ENCODE results near the gene CLASP1. TPM values are rescaled to one million over a fixed set of nuclear protein-coding genes. Genes with fewer than 3 reads are reported as not detected.

Gene CLASP1
- total and polyA plus RNA-seq, 2 experiments from 2014 or later: 20.1 to 37.4 TPM

- peaks cover 9% of the 10 kb centered on the region; the same call in 1 of the 2 replicates for H3F3A ChIP-seq (ENCODE audit: insufficient read depth)
- H3K9me3 ChIP-seq (ENCODE audit: low read depth): no peaks in the 10 kb centered on the region
- no peaks in the 10 kb centered on the region for H3K27me3 ChIP-seq (replicated peaks; ENCODE audit: insufficient read depth)
- 84 to 95% methylated on average over 5 of the region's 5 CpGs for WGBS, 2 experiments (ENCODE audit: low coverage in 1 of 2, low lambda C conversion rate in 2 of 2, missing lambda C conversion rate in 2 of 2)
- no peaks in the 10 kb centered on the region for H3K79me2 ChIP-seq (ENCODE audit: insufficient read depth)
- H3K4me3 ChIP-seq: no peak overlapping the region
- no peak overlapping the region for H2AFZ ChIP-seq
- no peak for DNase-seq
- H3K9ac ChIP-seq: no peak overlapping the region
- no peaks in the 10 kb centered on the region for H3K9me2 ChIP-seq (ENCODE audit: insufficient read depth)
- no peak for TF ChIP-seq EZH2 (IDR thresholded peaks at IDR 0.05; ENCODE audit: insufficient read depth, poor library complexity, severe bottlenecking)
- no peak for TF ChIP-seq EZH2phosphoT487 (IDR thresholded peaks at IDR 0.05; ENCODE audit: insufficient read depth, low read depth)
- in situ Hi-C loops (cut with MboI): loop anchor here (25.0 kb wide), 1 partner anchor 322 kb away; no protein-coding TSS in a partner anchor
- H3K4me2 ChIP-seq (ENCODE audit: unreplicated experiment): no peak overlapping the region
- H3K4me1 ChIP-seq (ENCODE audit: insufficient read depth): peaks cover 18% of the 10 kb centered on the region
- no peaks in the 10 kb centered on the region for H4K20me1 ChIP-seq (ENCODE audit: insufficient read depth)
- H3K36me3 ChIP-seq (ENCODE audit: low read depth): peaks cover 27% of the 10 kb centered on the region
- H3K27ac ChIP-seq: no peak overlapping the region
These were observed 259.1 kb downstream of the CLASP1 start for GRCh38 chr2:121390082-121390692.

GRCh38 chr2:121388371-121388770 is 260.9 kb downstream of the CLASP1 start:
- Histone ChIP-seq H3K79me2 (ENCODE audit: insufficient read depth) (no peaks in the 10 kb centered on the region), H3K27me3 (replicated peaks; ENCODE audit: insufficient read depth) (no peaks in the 10 kb centered on the region), H3K9ac (no peak overlapping the region), H3K9me3 (ENCODE audit: low read depth) (no peaks in the 10 kb centered on the region), H3K27ac (0 out of 2 replicates have a peak overlapping the region, but pooled peaks have one; percentile 4), H3K9me2 (ENCODE audit: insufficient read depth) (no peaks in the 10 kb centered on the region), H3K36me3 (ENCODE audit: low read depth) (peaks cover 24% of the 10 kb centered on the region), H3K4me1 (ENCODE audit: insufficient read depth) (peaks cover 18% of the 10 kb centered on the region), H3F3A (ENCODE audit: insufficient read depth) (peaks cover 9% of the 10 kb centered on the region; the same call in 1 of the 2 replicates), H2AFZ (no peak overlapping the region), H4K20me1 (ENCODE audit: insufficient read depth) (no peaks in the 10 kb centered on the region), H3K4me2 (ENCODE audit: unreplicated experiment) (no peak overlapping the region), H3K4me3 (no peak overlapping the region)
- in situ Hi-C loops (cut with MboI): loop anchor here (25.0 kb wide), 1 partner anchor 324 kb away; no protein-coding TSS in a partner anchor
- TF ChIP-seq EZH2phosphoT487 (IDR thresholded peaks at IDR 0.05; ENCODE audit: insufficient read depth, low read depth) (no peak), EZH2 (IDR thresholded peaks at IDR 0.05; ENCODE audit: insufficient read depth, poor library complexity, severe bottlenecking) (no peak)
- no peak for DNase-seq
- 94 to 98% methylated on average over 5 of the region's 5 CpGs for WGBS, 2 experiments (ENCODE audit: low coverage in 1 of 2, low lambda C conversion rate in 2 of 2, missing lambda C conversion rate in 2 of 2)

GRCh38 chr2:121387591-121388325 is 261.5 kb downstream of the CLASP1 start:
- Histone ChIP-seq H3K79me2 (ENCODE audit: insufficient read depth) (no peaks in the 10 kb centered on the region), H3K27ac (0 out of 2 replicates have a peak overlapping the region, but pooled peaks have one; percentile 4), H3K27me3 (replicated peaks; ENCODE audit: insufficient read depth) (no peaks in the 10 kb centered on the region), H3K4me3 (no peak overlapping the region), H3F3A (ENCODE audit: insufficient read depth) (peaks cover 9% of the 10 kb centered on the region; the same call in 1 of the 2 replicates), H3K9me3 (ENCODE audit: low read depth) (no peaks in the 10 kb centered on the region), H3K4me1 (ENCODE audit: insufficient read depth) (peaks cover 18% of the 10 kb centered on the region), H3K36me3 (ENCODE audit: low read depth) (peaks cover 23% of the 10 kb centered on the region), H3K9me2 (ENCODE audit: insufficient read depth) (no peaks in the 10 kb centered on the region), H3K4me2 (ENCODE audit: unreplicated experiment) (no peak overlapping the region), H4K20me1 (ENCODE audit: insufficient read depth) (no peaks in the 10 kb centered on the region), H3K9ac (no peak overlapping the region), H2AFZ (no peak overlapping the region)
- in situ Hi-C loops (cut with MboI): loop anchor here (25.0 kb wide), 1 partner anchor 325 kb away; no protein-coding TSS in a partner anchor
- DNase-seq: peak; percentile 11
- TF ChIP-seq EZH2phosphoT487 (IDR thresholded peaks at IDR 0.05; ENCODE audit: insufficient read depth, low read depth): no peak
- no peak for TF ChIP-seq EZH2 (IDR thresholded peaks at IDR 0.05; ENCODE audit: insufficient read depth, poor library complexity, severe bottlenecking)
- WGBS, 2 experiments (ENCODE audit: low coverage in 1 of 2, low lambda C conversion rate in 2 of 2, missing lambda C conversion rate in 2 of 2): 93 to 95% methylated on average over 5 of the region's 5 CpGs

- no peak overlapping the region for H2AFZ ChIP-seq
- no peaks in the 10 kb centered on the region for H3K9me2 ChIP-seq (ENCODE audit: insufficient read depth)
- H3K4me2 ChIP-seq (ENCODE audit: unreplicated experiment): no peak overlapping the region
- H3K79me2 ChIP-seq (ENCODE audit: insufficient read depth): no peaks in the 10 kb centered on the region
- no peak for TF ChIP-seq EZH2phosphoT487 (IDR thresholded peaks at IDR 0.05; ENCODE audit: insufficient read depth, low read depth)
- TF ChIP-seq EZH2 (IDR thresholded peaks at IDR 0.05; ENCODE audit: insufficient read depth, poor library complexity, severe bottlenecking): no peak
- no peak overlapping the region for H3K4me3 ChIP-seq
- no peak overlapping the region for H3K9ac ChIP-seq
- in situ Hi-C loops (cut with MboI): loop anchor here (25.0 kb wide), 1 partner anchor 326 kb away; no protein-coding TSS in a partner anchor
- H3K27ac ChIP-seq: 0 out of 2 replicates have a peak overlapping the region, but pooled peaks have one; percentile 14
- DNase-seq: peak; percentile 55
- no peaks in the 10 kb centered on the region for H3K27me3 ChIP-seq (replicated peaks; ENCODE audit: insufficient read depth)
- no peaks in the 10 kb centered on the region for H3K9me3 ChIP-seq (ENCODE audit: low read depth)
- 41 to 45% methylated on average over 2 of the region's 2 CpGs for WGBS, 2 experiments (ENCODE audit: low coverage in 1 of 2, low lambda C conversion rate in 2 of 2, missing lambda C conversion rate in 2 of 2)
- H4K20me1 ChIP-seq (ENCODE audit: insufficient read depth): no peaks in the 10 kb centered on the region
- H3K36me3 ChIP-seq (ENCODE audit: low read depth): peaks cover 18% of the 10 kb centered on the region; the same call in 1 of the 2 replicates
- peaks cover 9% of the 10 kb centered on the region; the same call in 1 of the 2 replicates for H3F3A ChIP-seq (ENCODE audit: insufficient read depth)
- H3K4me1 ChIP-seq (ENCODE audit: insufficient read depth): peaks cover 18% of the 10 kb centered on the region
These were observed 262.6 kb downstream of the CLASP1 start for GRCh38 chr2:121386707-121387106.

Data from GM23248 (cell line).